Panc1 (cell line): ENCODE data around the gene GALNT9. TPM values are rescaled to one million over a fixed set of nuclear protein-coding genes. Genes with fewer than 3 reads are reported as not detected.

Experiments
- ATAC-seq: fragments of 200-7000 bp; cut with Tn5 transposase; 2 replicates; pipeline ENCODE4 v1.9.1; 2020; ENCODE audit warnings: mild to moderate bottlenecking, moderate library complexity
- BruUV-seq: library from RNA; stranded (reverse); fragments of 400-500 nt; replicated peaks from 2 replicates; lab custom pipeline; 2021; lab: Mats Ljungman, UMichigan
- CTCF ChIA-PET: fragments of 300-600 bp; sonication (Branson Sonifier 250); formaldehyde crosslinking; loops from one replicate; lab custom pipeline; 2022; ENCODE audit warnings: antibody characterized with exemption; lab: Charles Lee
- POLR2A ChIA-PET: fragments of 300-600 bp; sonication (Branson Sonifier 250); formaldehyde crosslinking; loops from one replicate; lab custom pipeline; 2022; ENCODE audit warnings: antibody characterized with exemption; lab: Charles Lee
- DNase-seq: peaks from one replicate; pipeline ENCODE4 v3.0.0-alpha.2; 2010; ENCODE audit warnings: low read depth, low spot score
- H3K27ac ChIP-seq: 2 replicates; pipeline ENCODE4 v1.5.1; 2011; ENCODE audit warnings: mild to moderate bottlenecking, low read length, inconsistent platforms
- H3K27me3 ChIP-seq: fragments of 200-500 bp; sonication (Bioruptor generic); 2 replicates; pipeline ENCODE4 v1.6.0; 2014; ENCODE audit warnings: low read length, inconsistent platforms; ENCODE audit not compliant: control insufficient read depth, insufficient read depth
- H3K36me3 ChIP-seq: fragments of 200-500 bp; sonication (Bioruptor generic); 2 replicates; pipeline ENCODE4 v1.5.1; 2014; ENCODE audit warnings: inconsistent platforms, mild to moderate bottlenecking, low read length, moderate library complexity; ENCODE audit not compliant: control insufficient read depth, insufficient read depth
- H3K4me1 ChIP-seq: 2 replicates; pipeline ENCODE4 v1.5.1; 2011; ENCODE audit warnings: inconsistent platforms, mild to moderate bottlenecking, low read length, moderate library complexity; ENCODE audit not compliant: control insufficient read depth, insufficient read depth
- H3K4me3 ChIP-seq, 2 experiments: 2 replicates each; pipeline ENCODE4 v1.5.1; 2011 to 2012; ENCODE audit warnings: low read depth in 2 of 2, low read length in 2 of 2, mild to moderate bottlenecking in 2 of 2, inconsistent platforms in 1 of 2, moderate library complexity in 1 of 2
- H3K9me3 ChIP-seq: fragments of 200-500 bp; sonication (Bioruptor generic); 2 replicates; pipeline ENCODE4 v1.5.1; 2014; ENCODE audit warnings: low read depth, mild to moderate bottlenecking, inconsistent platforms, low read length, moderate library complexity; ENCODE audit not compliant: control insufficient read depth, insufficient read depth
- CTCF ChIP-seq: fragments of 450-650 bp; IDR thresholded peaks from 2 replicates; pipeline ENCODE4 v1.5.1; 2017; ENCODE audit warnings: mild to moderate bottlenecking
- POLR2AphosphoS5 ChIP-seq: IDR thresholded peaks from 2 replicates; pipeline ENCODE4 v1.6.1; 2012; ENCODE audit warnings: mild to moderate bottlenecking, low read depth, low read length, moderate library complexity
- REST ChIP-seq, 2 experiments: IDR thresholded peaks; 2 replicates each; pipeline ENCODE4 v1.6.1; 2011 to 2012; ENCODE audit warnings: low read depth in 2 of 2, control low read depth in 1 of 2, low read length in 1 of 2, mild to moderate bottlenecking in 1 of 2, moderate library complexity in 1 of 2; ENCODE audit not compliant: insufficient read depth in 1 of 2
- SIN3A ChIP-seq: IDR thresholded peaks from 2 replicates; pipeline ENCODE4 v1.6.1; 2012; ENCODE audit warnings: low read depth, mild to moderate bottlenecking, low read length, moderate library complexity, borderline replicate concordance; ENCODE audit not compliant: insufficient read depth
- TCF7L2 ChIP-seq: IDR thresholded peaks from 2 replicates; pipeline ENCODE4 v1.6.1; 2011; ENCODE audit warnings: mild to moderate bottlenecking, low read depth, low read length, inconsistent platforms
- in situ Hi-C: cut with HindIII; loops from 2 replicates; pipeline ENCODE4 v1.10.0; 2016; ENCODE audit warnings: low sequenced_read_pairs, low pct_unique_long_range_greater_than_20kb
- intact Hi-C: fragments of 100-400 bp; cut with micrococcal nuclease; formaldehyde crosslinking; loops from one replicate; pipeline ENCODE4 v1.10.0; 2022; ENCODE audit not compliant: unreplicated experiment
- total RNA-seq: library from RNA; stranded (reverse); gene quantifications from one replicate; pipeline ENCODE4 v1.2.1, GENCODE V29; 2021; ENCODE audit not compliant: unreplicated experiment

Gene GALNT9
- total RNA-seq, 1 experiment from 2014 or later, result 0.33 TPM

- no TSS peak for BruUV-seq
- in situ Hi-C loops (no loop called here), intact Hi-C loops (no loop called here)
- ATAC-seq (no peak), DNase-seq (no peak)
- Histone ChIP-seq H3K4me3 (no peak overlapping the region), H3K27me3 (no peaks in the 10 kb centered on the region), H3K36me3 (no peaks in the 10 kb centered on the region), H3K4me1 (no peaks in the 10 kb centered on the region), H3K27ac (no peak overlapping the region), H3K9me3 (no peaks in the 10 kb centered on the region)
- POLR2A ChIA-PET, result no interaction called here
- CTCF ChIA-PET, result no interaction called here
- no peak for TF ChIP-seq TCF7L2
- TF ChIP-seq REST (IDR thresholded peaks at IDR 0.05; ENCODE audit: insufficient read depth in 1 of 2, low read depth in 2 of 2, low read length in 1 of 2), result no peak
- no peak for TF ChIP-seq POLR2AphosphoS5
- no peak for TF ChIP-seq CTCF
- no peak for TF ChIP-seq SIN3A
These were observed 19.0 kb downstream of the GALNT9 start for GRCh38 chr12:132310181-132311040.

DNA sequence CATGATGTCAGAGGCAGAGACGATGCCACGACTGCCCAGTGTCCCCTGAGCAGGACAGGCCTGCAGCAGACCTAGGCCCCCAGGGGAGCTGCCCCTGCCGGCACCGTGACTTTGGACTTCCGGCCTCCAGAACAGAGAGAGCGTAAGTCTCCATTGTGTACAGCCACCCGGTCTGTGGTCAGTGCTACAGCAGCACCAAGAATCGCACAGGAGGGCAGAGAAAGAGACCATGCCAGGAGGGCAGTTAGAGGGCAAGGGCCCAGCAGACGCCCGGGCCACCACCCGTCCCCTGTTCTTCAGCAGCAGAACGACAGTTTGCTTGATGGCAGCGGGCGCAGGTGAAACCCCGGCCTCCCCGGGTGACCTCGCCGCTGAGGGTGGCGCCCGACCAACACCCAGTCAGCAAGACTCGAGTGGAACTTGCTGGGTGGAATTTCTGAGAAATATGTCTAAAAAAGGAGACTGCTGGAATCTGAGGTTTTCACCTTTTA lies 19.7 kb downstream of the GALNT9 start:
- ChIA-PET POLR2A (no interaction called here), CTCF (no interaction called here)
- Histone ChIP-seq H3K4me3 (no peak overlapping the region), H3K27me3 (no peaks in the 10 kb centered on the region), H3K9me3 (no peaks in the 10 kb centered on the region), H3K4me1 (no peaks in the 10 kb centered on the region), H3K36me3 (no peaks in the 10 kb centered on the region), H3K27ac (no peak overlapping the region)
- DNase-seq (no peak), ATAC-seq (no peak)
- intact Hi-C loops (no loop called here), in situ Hi-C loops (no loop called here)
- BruUV-seq, result no TSS peak
- TF ChIP-seq REST (IDR thresholded peaks at IDR 0.05; ENCODE audit: insufficient read depth in 1 of 2, low read depth in 2 of 2, low read length in 1 of 2), result no peak
- TF ChIP-seq SIN3A, result no peak
- no peak for TF ChIP-seq POLR2AphosphoS5
- TF ChIP-seq TCF7L2, result no peak
- no peak for TF ChIP-seq CTCF
